Stimulated activated CD4-positive, alpha-beta T cell treated with anti-CD3 and anti-CD28 coated beads, Interleukin-12 subunit alpha, Interleukin-12 subunit beta, amount 100 ng/mL, for 24 hours (primary cell): ENCODE data around the gene HK2.
"Not testable (repeated sequence)": the region's sequence is repeated elsewhere in the genome, so short reads cannot be mapped to it uniquely, and the experiment has no call there.

ENCODE experiments used
- DNase-seq, 2 experiments: peaks; one replicate each; pipeline ENCODE4 v3.0.0-alpha.2; 2020; ENCODE audit warnings: low read depth in 2 of 2

HK2 gene

DNA sequence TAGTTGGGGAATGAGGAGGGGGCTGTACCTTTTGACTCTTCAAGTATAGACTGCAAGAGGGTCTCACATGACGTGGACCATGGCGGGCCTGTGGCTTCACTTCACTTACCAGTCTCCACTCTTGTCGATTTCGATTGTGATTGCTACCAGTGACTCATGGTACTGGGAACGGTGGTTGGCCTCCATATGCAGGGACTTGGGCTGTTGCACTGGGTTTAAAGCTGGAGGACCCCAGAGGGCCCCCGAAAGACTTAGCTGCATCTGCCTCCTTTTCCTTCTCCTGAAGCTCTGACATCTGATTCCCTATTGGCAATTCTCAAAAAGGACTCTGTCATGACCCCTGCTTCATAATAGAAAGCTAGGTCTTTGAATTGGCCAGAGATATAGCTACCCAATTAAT, 43.4 kb downstream of the HK2 start:
- no peak for DNase-seq

DNA sequence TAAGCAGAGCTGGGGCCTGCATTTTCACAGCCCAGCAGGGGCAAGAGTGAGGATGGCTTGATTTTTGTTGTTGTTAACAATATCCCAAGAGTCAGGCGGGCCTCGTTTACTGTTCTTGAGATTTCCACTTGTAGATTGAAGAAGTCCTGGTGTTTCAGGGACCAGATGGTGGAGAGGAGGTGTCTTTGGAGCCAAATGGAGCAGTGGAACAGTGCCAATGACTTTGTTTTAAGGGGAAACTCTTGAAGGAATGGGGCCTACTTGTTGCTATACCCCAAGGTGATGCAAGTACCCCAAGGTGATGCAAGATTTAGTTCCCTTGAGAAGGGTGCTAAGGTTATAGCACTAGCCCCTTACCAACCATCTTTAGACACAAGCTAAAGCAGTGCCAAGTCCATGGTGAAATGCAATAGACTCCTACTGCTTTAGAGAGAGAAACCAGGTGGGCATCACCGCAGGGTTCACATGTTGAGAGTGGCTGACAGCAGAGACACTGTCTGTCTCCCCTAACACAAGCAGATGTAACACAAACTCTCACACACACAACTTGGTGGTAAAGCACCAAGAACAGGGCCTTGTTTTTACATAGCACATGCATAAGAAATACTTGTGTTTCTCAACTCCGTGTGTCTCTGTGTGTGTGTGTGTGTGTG, 44.0 kb downstream of the HK2 start:
- no peak for DNase-seq

DNA sequence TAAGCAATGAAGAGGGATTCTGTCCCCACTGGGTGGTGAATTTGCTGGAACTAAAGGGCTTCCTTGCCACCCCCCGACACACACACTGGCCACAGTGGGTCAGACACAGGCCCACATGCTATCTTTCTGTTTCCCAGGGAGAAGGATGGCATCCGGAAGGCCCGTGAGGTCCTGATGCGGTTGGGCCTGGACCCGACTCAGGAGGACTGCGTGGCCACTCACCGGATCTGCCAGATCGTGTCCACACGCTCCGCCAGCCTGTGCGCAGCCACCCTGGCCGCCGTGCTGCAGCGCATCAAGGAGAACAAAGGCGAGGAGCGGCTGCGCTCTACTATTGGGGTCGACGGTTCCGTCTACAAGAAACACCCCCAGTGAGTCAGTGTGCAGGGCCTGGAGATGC, 44.6 kb downstream of the HK2 start:
- no peak for DNase-seq

DNA sequence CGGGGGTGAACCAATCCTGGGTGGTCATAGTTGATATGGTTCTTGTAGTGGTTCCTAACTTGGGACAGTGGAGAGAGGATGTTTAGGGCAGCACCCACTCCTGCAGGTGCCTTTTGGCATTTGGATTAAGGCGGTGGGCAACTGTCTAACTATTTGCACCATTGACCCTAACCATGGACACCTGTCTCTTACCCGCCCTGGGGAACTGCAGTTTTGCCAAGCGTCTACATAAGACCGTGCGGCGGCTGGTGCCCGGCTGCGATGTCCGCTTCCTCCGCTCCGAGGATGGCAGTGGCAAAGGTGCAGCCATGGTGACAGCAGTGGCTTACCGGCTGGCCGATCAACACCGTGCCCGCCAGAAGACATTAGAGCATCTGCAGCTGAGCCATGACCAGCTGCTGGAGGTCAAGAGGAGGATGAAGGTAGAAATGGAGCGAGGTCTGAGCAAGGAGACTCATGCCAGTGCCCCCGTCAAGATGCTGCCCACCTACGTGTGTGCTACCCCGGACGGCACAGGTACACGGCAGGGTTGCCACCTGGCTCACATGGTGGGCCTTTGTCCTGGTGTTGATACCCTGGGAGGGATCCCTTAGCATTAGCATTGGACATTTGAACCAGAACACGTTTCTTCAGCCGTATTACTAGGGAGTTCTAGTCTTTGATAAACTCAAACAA, 46.3 kb downstream of the HK2 start:
- DNase-seq: no peak

DNA sequence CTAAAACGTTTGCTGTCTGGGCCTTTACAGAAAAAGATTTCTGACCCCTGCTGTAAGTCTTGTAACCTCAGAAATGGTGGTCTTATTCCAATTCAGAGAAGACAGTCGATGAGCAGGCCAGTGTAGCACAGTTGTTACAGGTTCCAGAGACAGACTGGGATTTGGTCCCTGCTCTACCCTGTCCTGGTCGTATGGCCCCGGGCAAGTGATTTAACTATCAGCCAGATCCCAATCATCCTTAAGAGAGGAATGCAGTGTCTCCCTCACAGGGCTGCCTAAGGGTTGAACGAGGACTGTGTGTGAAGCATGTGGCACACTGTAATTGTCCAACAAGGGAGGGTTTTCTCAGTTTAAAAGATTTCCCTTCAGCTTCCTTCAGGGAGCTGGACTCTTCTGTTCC, 47.2 kb downstream of the HK2 start:
- DNase-seq: no peak

DNA sequence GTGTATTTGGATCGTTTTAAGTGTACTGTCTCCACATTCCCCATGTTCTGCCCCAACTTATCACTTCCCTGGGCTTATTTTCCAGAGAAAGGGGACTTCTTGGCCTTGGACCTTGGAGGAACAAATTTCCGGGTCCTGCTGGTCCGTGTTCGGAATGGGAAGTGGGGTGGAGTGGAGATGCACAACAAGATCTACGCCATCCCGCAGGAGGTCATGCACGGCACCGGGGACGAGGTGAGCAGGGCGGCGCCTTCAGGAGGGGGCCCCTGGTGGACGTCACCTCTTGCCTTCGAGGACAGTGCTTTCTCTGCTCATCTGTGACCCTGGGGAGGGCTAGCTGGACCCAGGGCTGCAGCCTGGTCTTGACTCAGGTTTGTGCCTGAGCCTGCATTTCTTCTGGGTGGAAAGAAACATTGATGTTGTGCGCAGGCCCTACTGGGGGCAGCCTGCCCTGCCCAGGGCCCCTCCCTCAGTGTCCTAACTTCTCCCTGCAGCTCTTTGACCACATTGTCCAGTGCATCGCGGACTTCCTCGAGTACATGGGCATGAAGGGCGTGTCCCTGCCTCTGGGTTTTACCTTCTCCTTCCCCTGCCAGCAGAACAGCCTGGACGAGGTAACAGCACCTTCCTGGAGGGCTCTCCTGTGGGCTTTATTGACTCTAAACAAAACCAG, 47.8 kb downstream of the HK2 start:
- DNase-seq: no peak

- DNase-seq: no peak
Observed at GRCh38 chr2:74882299-74882687, 48.4 kb downstream of the HK2 start.

DNA sequence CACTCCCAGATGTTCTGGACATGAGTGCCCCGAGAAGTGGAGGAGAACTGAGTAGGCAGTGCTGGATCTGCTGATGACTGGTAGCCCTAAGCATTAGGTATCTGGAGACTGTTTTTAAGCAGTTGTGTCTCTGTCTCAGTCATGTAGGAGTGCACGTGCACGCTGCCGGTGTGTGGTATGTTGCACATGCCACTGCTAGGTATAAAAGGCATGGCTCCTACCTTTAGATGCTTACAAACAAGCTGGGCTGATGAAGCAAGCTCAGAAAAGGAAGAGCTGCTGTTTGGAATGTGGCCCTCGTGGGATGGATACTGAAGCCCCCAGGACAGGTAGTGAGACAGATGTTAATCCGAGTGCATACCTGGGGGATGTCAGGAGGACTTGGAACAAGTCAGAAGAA, 49.1 kb downstream of the HK2 start:
- no peak for DNase-seq

GRCh38 chr2:74884118-74884762, 50.3 kb downstream of the HK2 start:
- no peak for DNase-seq

DNA sequence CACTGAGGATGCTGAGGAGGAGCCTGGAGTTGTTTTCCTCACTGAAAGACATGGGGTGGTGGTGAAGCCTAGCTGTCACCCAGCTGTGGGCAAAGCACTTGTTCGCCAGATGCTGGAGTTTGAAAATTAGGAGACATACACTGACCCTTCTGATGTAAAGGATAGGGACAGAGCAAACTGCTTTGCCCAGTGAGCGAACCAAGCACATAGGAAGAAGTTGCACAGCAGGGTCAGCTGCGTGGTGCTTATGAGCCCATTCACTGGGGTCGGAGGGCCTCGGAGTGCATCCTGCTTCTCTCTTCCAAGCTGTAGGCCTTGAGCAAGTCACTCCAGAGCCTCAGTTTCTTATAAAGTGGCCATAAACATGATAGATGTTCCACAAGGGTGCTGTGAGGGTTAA, 50.9 kb downstream of the HK2 start:
- no peak for DNase-seq

GRCh38 chr2:74886251-74886650, 52.3 kb downstream of the HK2 start:
- no peak for DNase-seq

- DNase-seq: no peak
Observed at GRCh38 chr2:74886811-74887210, 52.9 kb downstream of the HK2 start.

DNA sequence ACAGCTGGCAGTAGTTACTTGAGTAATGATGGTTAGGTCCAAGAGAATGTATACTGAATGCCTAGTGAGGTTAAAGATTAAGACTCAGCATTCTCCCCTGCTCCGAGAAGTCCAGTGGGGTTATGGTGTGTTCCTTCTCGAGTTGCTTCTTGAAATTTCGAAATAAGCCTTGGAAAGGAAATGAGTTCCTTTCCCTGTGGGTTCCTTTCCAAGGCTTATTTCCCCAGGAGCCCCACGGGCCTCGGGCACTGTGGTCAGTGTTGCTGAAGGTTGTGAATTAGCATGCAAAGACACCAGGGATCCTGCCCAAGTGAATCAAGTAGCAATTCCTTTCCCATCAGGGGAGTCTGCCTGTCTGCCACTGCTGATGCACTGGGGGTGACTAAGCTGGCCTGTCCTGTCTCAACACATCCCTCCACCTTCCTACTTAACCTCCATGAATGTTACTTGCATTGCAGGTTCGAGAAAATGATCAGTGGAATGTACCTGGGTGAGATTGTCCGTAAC, 53.6 kb downstream of the HK2 start:
- no peak for DNase-seq

DNA sequence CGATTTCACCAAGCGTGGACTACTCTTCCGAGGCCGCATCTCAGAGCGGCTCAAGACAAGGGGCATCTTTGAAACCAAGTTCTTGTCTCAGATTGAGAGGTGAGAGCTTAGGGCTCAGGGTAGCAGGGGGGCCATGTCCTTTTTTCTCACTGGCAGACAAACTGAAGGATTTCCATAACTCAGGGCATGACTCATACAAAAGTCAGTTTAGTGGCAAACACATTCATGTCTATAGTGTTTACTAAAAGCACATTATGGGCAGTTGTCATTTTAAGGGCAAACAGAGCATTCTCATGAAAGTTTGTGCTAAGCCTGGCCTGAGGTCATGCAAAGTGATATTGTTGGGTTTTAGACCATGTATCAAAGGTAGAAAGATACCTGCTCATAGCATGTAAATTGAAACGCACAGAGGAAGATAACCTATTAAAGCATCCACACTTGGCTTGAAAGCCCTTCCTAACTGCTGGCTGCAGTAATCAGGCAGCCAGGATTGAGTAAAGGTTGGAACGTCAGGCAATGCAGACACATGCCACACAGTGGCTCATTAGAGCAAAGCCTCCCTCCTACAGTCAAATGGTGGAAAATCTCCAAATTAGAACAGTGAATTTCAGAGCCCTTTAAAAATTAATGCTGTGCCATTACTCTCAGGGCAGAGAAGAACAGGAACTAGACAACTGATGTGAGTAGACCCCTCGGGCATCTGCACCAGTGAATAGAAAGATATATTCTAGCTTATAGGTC, 54.2 kb downstream of the HK2 start:
- no peak for DNase-seq

DNA sequence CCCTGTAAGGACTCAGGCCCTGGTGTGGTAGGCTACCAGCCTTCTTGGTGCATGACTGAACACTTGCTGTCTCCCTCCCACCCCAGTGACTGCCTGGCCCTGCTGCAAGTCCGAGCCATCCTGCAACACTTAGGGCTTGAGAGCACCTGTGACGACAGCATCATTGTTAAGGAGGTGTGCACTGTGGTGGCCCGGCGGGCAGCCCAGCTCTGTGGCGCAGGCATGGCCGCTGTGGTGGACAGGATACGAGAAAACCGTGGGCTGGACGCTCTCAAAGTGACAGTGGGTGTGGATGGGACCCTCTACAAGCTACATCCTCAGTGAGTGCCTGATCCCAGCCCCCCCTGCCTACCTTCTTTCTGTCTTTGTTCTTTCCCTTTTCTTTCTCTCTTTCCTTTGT, 55.2 kb downstream of the HK2 start:
- DNase-seq: no peak

DNA sequence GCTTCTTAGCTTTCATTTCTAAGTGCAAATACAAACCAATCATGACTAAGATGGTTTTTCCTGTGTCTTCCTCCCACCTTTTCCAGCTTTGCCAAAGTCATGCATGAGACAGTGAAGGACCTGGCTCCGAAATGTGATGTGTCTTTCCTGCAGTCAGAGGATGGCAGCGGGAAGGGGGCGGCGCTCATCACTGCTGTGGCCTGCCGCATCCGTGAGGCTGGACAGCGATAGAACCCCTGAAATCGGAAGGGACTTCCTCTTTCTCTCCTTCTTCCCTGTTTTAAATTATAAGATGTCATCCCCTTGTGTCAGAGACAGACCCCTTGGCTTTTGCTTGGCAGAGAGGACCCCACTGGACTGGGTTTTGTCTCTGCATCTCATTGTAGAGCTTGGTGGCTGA, 56.8 kb downstream of the HK2 start:
- no peak for DNase-seq

DNA sequence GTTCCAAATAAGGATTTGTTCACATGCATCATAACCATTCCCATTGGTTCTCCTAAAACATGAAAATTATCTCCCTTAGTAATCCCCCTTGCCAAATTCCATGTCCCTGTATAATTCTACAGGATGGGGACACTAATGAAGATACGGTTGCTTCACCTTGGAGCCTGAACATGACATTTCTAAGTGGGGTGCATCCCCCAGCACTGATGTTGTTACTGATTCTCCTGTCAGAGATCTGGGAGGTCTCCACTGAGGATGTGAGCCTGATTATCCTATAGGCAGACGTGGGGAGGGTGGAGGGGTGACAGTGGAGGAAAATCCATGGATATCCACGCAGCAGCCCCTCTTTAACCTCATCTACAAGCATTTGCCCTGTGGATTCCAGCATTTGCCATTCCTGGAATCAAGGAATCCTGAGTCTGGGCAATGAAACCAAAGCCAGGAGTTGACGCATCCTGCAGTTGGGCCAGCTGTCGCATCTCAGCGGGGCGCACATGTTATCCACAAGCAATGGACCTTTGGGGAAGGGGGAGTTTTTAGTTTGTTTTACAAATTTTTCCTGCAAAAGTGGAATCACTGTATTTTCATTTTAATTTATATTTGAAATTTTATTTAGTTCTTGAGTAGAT, 57.3 kb downstream of the HK2 start:
- no peak for DNase-seq

GRCh38 chr2:74891816-74892215, 57.9 kb downstream of the HK2 start:
- DNase-seq: not testable (repeated sequence)

DNA sequence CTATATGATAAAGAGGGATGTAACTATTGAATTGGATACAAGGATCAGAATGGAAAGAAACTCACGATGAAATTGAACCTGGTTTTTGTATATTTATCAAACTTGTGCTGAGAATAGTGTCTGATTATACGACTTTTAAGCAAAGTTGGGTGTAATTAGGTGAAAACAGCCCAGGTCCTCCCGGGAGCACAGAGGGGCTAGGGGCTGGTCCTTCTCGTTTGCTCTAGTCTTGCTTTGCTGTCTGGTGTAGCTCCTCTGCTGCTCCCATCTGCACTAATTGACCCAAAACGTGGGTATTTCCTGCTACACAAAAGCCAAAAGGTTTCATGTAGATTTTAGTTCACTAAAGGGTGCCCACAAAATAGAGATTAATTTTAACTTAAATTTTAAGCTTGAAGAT, 58.7 kb downstream of the HK2 start:
- no peak for DNase-seq

GRCh38 chr2:74893332-74893731, 59.4 kb downstream of the HK2 start:
- DNase-seq: no peak

- no peak for DNase-seq
Observed at GRCh38 chr2:74894272-74894981, 60.5 kb downstream of the HK2 start.
